ENCODE results near the gene PIP4K2A. TPM values are rescaled to one million over a fixed set of nuclear protein-coding genes. Genes with fewer than 3 reads are reported as not detected.

The PIP4K2A gene
- total and polyA plus RNA-seq, 2 of the 8 experiments (the other 6 are each of a cell fraction or from before 2014, with no cell fraction given): 19.0 to 60.9 TPM

DNA sequence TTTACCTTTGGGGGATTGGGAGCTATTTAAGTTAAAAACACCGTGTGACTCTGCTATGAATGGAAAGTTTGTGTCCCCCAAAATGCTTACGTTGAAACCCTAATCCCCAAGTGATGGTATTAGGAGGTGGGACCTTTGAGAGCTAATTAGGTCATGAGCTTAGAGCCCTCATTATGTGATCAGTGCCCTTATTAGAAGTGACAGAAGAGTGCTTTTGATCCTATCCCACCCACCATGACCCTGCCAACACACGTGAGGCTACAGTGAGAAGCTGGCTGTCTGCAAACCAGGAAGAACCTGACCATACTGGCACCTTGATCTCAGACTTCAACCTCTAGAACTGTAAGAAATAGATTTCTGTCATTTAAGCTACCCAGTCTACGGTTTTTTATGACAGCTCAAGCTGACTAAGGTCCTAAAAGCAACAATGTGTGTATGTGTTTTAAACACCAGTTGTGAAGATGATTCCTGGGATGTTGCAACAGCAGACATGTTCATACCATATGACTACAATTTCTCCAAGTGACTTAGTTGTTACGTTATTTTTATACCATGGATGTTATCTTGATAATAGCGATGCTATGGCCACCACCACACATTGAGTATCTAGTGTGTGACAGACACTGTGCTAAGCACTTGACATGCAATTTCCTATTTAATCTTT, 124.4 kb downstream of the PIP4K2A start (continued):
- TF ChIP-seq, protein P1, sequence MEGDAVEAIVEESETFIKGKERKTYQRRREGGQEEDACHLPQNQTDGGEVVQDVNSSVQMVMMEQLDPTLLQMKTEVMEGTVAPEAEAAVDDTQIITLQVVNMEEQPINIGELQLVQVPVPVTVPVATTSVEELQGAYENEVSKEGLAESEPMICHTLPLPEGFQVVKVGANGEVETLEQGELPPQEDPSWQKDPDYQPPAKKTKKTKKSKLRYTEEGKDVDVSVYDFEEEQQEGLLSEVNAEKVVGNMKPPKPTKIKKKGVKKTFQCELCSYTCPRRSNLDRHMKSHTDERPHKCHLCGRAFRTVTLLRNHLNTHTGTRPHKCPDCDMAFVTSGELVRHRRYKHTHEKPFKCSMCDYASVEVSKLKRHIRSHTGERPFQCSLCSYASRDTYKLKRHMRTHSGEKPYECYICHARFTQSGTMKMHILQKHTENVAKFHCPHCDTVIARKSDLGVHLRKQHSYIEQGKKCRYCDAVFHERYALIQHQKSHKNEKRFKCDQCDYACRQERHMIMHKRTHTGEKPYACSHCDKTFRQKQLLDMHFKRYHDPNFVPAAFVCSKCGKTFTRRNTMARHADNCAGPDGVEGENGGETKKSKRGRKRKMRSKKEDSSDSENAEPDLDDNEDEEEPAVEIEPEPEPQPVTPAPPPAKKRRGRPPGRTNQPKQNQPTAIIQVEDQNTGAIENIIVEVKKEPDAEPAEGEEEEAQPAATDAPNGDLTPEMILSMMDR (IDR thresholded peaks at IDR 0.05; ENCODE audit: control extremely low read depth in 1 of 3, insufficient read depth in 1 of 3, low read depth in 1 of 3, low read length in 3 of 3): no peak
- no peak for TF ChIP-seq POLR2AphosphoS5 (IDR thresholded peaks at IDR 0.05; ENCODE audit: low read depth, low read length)
- no peak for TF ChIP-seq HDAC2 (IDR thresholded peaks at IDR 0.05; ENCODE audit: borderline replicate concordance in 1 of 2, low read depth in 2 of 2, low read length in 2 of 2)
- TF ChIP-seq POU5F1 (IDR thresholded peaks at IDR 0.05; ENCODE audit: low read depth, low read length): no peak
- TF ChIP-seq BCL11A (IDR thresholded peaks at IDR 0.05; ENCODE audit: low read depth in 2 of 2, low read length in 2 of 2): no peak
- TF ChIP-seq RXRA (IDR thresholded peaks at IDR 0.05; ENCODE audit: insufficient read depth, low read depth, low read length): no peak
- no peak for TF ChIP-seq NANOG (IDR thresholded peaks at IDR 0.05; ENCODE audit: insufficient read depth, low read depth, low read length, poor library complexity, severe bottlenecking)
- no peak for TF ChIP-seq PHF8 (conservative IDR thresholded peaks at IDR 0.05; ENCODE audit: low read depth, low read length)

Measured in H1 (cell line).